ENCODE data around the gene ZBTB47.

- TF ChIP-seq, protein P1, sequence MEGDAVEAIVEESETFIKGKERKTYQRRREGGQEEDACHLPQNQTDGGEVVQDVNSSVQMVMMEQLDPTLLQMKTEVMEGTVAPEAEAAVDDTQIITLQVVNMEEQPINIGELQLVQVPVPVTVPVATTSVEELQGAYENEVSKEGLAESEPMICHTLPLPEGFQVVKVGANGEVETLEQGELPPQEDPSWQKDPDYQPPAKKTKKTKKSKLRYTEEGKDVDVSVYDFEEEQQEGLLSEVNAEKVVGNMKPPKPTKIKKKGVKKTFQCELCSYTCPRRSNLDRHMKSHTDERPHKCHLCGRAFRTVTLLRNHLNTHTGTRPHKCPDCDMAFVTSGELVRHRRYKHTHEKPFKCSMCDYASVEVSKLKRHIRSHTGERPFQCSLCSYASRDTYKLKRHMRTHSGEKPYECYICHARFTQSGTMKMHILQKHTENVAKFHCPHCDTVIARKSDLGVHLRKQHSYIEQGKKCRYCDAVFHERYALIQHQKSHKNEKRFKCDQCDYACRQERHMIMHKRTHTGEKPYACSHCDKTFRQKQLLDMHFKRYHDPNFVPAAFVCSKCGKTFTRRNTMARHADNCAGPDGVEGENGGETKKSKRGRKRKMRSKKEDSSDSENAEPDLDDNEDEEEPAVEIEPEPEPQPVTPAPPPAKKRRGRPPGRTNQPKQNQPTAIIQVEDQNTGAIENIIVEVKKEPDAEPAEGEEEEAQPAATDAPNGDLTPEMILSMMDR (IDR thresholded peaks at IDR 0.05): no peak
- no peak for TF ChIP-seq POLR2A (IDR thresholded peaks at IDR 0.05)
These were observed 43.1 kb downstream of the ZBTB47 start for GRCh38 chr3:42696356-42697288.
